DND-41 (cell line): ENCODE results near the gene KLHL4.

ENCODE experiments used
- ATAC-seq: fragments of 200-7000 bp; cut with Tn5 transposase; 3 replicates; pipeline ENCODE4 v1.9.1; 2021; ENCODE audit warnings: low read depth; ENCODE audit not compliant: insufficient read depth
- DNase-seq: peaks from one replicate; pipeline ENCODE4 v3.0.0-alpha.2; 2020
- H2AFZ ChIP-seq: 2 replicates; pipeline ENCODE4 v1.6.0; 2012; ENCODE audit warnings: low read depth, low read length
- H3K27ac ChIP-seq: 2 replicates; pipeline ENCODE4 v1.5.1; 2012; ENCODE audit warnings: low read length, inconsistent platforms
- H3K27me3 ChIP-seq: fragments of 200-600 bp; sonication (generic); 2 replicates; pipeline ENCODE4 v1.6.0; 2012; ENCODE audit warnings: low read length, mild to moderate bottlenecking, inconsistent platforms; ENCODE audit not compliant: insufficient read depth, poor library complexity
- H3K36me3 ChIP-seq: 2 replicates; pipeline ENCODE4 v1.5.1; 2012; ENCODE audit warnings: low read length, inconsistent platforms; ENCODE audit not compliant: insufficient read depth
- H3K4me1 ChIP-seq: 2 replicates; pipeline ENCODE4 v1.5.1; 2012; ENCODE audit warnings: mild to moderate bottlenecking, low read length; ENCODE audit not compliant: insufficient read depth
- H3K4me2 ChIP-seq: 2 replicates; pipeline ENCODE4 v1.6.0; 2012; ENCODE audit warnings: mild to moderate bottlenecking, moderate library complexity, low read length, inconsistent platforms; ENCODE audit not compliant: insufficient read depth
- H3K4me3 ChIP-seq, 2 experiments: fragments of 200-600 bp in 1 of 2; shearing (Covaris generic) in 1 of 2; 2 replicates each; pipeline ENCODE4 v1.5.1; 2012 to 2016; ENCODE audit warnings: inconsistent platforms in 2 of 2, low read length in 2 of 2, mild to moderate bottlenecking in 2 of 2, low read depth in 1 of 2, moderate library complexity in 1 of 2
- H3K79me2 ChIP-seq: 2 replicates; pipeline ENCODE4 v1.6.0; 2012; ENCODE audit warnings: low read length, inconsistent platforms; ENCODE audit not compliant: insufficient read depth
- H3K9ac ChIP-seq: 2 replicates; pipeline ENCODE4 v1.6.0; 2012; ENCODE audit warnings: low read depth, mild to moderate bottlenecking, inconsistent platforms, low read length, moderate library complexity
- H3K9me3 ChIP-seq: 2 replicates; pipeline ENCODE4 v1.5.1; 2012; ENCODE audit warnings: low read length, moderate library complexity, mild to moderate bottlenecking, inconsistent platforms; ENCODE audit not compliant: insufficient read depth, severe bottlenecking
- H4K20me1 ChIP-seq: 2 replicates; pipeline ENCODE4 v1.6.0; 2012; ENCODE audit warnings: low read length; ENCODE audit not compliant: insufficient read depth
- EZH2 ChIP-seq: IDR thresholded peaks from 3 replicates; pipeline ENCODE4 v1.6.1; 2012; ENCODE audit warnings: borderline replicate concordance, low read depth, mild to moderate bottlenecking, moderate library complexity, low read length, inconsistent platforms; ENCODE audit not compliant: severe bottlenecking
- TF ChIP-seq, protein P1 (sequence below): IDR thresholded peaks from 2 replicates; pipeline ENCODE4 v1.5.1; 2012; ENCODE audit warnings: borderline replicate concordance, low read length, moderate library complexity, mild to moderate bottlenecking; ENCODE audit not compliant: poor library complexity, severe bottlenecking; ENCODE audit errors: extremely low read depth

KLHL4 gene

DNA sequence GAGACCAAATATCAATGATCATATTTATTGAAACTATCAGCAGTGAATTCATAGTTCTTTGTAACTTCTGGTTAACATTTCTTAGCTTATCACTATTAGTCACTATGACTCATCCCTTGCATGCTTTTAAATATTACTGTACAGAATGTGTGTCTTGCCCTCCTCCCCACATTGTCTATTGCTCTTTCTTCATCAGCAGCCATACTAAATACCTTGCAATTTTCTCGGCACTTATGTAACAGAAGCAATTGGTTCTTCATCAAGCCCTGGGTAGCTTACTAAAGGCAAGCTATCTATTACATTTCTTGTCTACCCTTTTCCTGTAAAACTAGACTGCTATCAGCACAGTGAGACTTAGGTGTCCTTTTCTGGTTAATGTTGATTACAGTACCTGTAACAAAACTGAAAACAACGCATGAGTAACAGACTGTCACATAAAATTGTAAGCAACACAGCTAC is 8.2 kb downstream of the KLHL4 start:
- TF ChIP-seq EZH2: no peak
- TF ChIP-seq, protein P1, sequence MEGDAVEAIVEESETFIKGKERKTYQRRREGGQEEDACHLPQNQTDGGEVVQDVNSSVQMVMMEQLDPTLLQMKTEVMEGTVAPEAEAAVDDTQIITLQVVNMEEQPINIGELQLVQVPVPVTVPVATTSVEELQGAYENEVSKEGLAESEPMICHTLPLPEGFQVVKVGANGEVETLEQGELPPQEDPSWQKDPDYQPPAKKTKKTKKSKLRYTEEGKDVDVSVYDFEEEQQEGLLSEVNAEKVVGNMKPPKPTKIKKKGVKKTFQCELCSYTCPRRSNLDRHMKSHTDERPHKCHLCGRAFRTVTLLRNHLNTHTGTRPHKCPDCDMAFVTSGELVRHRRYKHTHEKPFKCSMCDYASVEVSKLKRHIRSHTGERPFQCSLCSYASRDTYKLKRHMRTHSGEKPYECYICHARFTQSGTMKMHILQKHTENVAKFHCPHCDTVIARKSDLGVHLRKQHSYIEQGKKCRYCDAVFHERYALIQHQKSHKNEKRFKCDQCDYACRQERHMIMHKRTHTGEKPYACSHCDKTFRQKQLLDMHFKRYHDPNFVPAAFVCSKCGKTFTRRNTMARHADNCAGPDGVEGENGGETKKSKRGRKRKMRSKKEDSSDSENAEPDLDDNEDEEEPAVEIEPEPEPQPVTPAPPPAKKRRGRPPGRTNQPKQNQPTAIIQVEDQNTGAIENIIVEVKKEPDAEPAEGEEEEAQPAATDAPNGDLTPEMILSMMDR: no peak
- Histone ChIP-seq H3K27me3 (no peaks in the 10 kb centered on the region), H2AFZ (no peak overlapping the region), H3K4me2 (no peak overlapping the region), H3K9ac (no peak overlapping the region), H3K4me1 (no peaks in the 10 kb centered on the region), H3K4me3 (no peak overlapping the region), H3K79me2 (peaks cover 11% of the 10 kb centered on the region; the same call in 1 of the 2 replicates), H3K9me3 (no peaks in the 10 kb centered on the region), H3K36me3 (no peaks in the 10 kb centered on the region), H4K20me1 (no peaks in the 10 kb centered on the region), H3K27ac (no peak overlapping the region)
- DNase-seq: no peak
- ATAC-seq: no peak

DNA sequence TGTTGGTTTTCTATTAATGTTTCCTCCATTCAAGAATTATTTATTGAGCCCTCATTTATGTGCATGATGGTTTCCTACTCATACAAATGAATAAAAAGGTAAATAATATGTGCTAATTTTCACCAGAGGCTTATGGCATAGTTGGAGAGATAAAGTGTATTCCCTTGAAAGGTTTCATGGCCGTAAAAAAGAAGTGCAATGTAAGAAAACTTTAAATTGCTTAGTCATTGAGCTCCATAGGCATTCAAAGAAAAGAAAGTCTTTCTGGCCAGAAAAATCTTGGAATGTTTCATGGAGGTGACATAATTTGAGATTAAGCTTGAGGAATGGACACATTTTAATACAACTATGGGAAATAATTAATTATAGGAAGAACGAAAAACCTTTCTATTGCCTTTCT is 8.7 kb downstream of the KLHL4 start:
- H3K27me3 ChIP-seq: no peaks in the 10 kb centered on the region
- H3K27ac ChIP-seq: no peak overlapping the region
- no peaks in the 10 kb centered on the region for H3K9me3 ChIP-seq
- ATAC-seq (no peak), DNase-seq (no peak)
- H4K20me1 ChIP-seq: no peaks in the 10 kb centered on the region
- no peak overlapping the region for H3K4me2 ChIP-seq
- H3K9ac ChIP-seq: no peak overlapping the region
- no peak for TF ChIP-seq EZH2
- TF ChIP-seq, protein P1: no peak
- H3K36me3 ChIP-seq: no peaks in the 10 kb centered on the region
- H2AFZ ChIP-seq: no peak overlapping the region
- H3K4me1 ChIP-seq: no peaks in the 10 kb centered on the region
- H3K79me2 ChIP-seq: peaks cover 8% of the 10 kb centered on the region; the same call in 1 of the 2 replicates
- no peak overlapping the region for H3K4me3 ChIP-seq

DNA sequence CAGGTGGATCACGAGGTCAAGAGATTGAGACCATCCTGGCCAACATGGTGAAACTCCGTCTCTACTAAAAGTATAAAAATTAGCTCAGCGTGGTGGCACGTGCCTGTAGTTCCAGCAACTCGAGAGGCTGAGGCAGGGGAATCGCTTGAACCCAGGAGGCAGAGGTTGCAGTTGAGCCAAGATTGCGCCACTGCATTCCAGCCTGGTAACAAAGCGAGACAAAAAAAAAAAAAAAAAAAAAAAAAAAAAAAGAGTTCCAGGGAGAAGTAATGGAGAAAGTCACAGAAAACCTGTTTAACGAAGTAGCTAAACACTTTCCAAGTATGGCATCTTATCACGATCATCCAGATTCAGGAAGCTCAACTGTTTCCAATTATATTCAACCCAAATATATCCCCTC is 10.9 kb downstream of the KLHL4 start:
- no peaks in the 10 kb centered on the region; the same call in 1 of the 2 replicates for H3K79me2 ChIP-seq
- no peak overlapping the region for H3K4me2 ChIP-seq
- H3K4me3 ChIP-seq: no peak overlapping the region
- H3K27ac ChIP-seq: no peak overlapping the region
- H3K4me1 ChIP-seq: no peaks in the 10 kb centered on the region
- TF ChIP-seq, protein P1: no peak
- TF ChIP-seq EZH2: no peak
- no peaks in the 10 kb centered on the region for H3K36me3 ChIP-seq
- H2AFZ ChIP-seq: no peak overlapping the region
- ATAC-seq: no peak
- no peak overlapping the region for H3K9ac ChIP-seq
- H4K20me1 ChIP-seq: no peaks in the 10 kb centered on the region
- DNase-seq: no peak
- no peaks in the 10 kb centered on the region for H3K9me3 ChIP-seq
- H3K27me3 ChIP-seq: no peaks in the 10 kb centered on the region

DNA sequence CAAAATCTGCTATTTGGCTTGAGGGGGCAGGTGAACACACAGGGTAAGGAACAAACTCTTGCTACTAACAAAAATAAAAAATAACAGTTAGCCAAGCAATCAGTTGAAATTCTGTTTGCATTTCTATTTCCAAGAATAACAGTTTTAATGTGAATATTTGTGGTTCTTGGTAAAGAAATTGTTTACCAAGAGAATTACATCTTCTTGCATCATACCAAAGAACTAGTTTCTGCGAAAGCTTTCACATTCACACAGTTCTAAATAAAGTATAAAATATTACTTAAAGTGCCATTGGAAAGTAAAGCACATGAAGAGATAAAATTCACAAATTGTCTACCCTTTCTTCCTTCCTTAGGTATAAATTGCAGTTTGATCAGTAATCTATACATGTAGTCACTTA is 54.4 kb downstream of the KLHL4 start:
- Histone ChIP-seq H2AFZ (no peak overlapping the region), H3K27ac (no peak overlapping the region), H3K9me3 (no peaks in the 10 kb centered on the region), H3K4me2 (no peak overlapping the region), H3K9ac (no peak overlapping the region), H4K20me1 (no peaks in the 10 kb centered on the region), H3K4me1 (peaks cover 6% of the 10 kb centered on the region; the same call in 1 of the 2 replicates), H3K79me2 (no peaks in the 10 kb centered on the region), H3K36me3 (no peaks in the 10 kb centered on the region), H3K4me3 (no peak overlapping the region), H3K27me3 (no peaks in the 10 kb centered on the region)
- no peak for TF ChIP-seq EZH2
- TF ChIP-seq, protein P1: no peak
- DNase-seq: no peak
- no peak for ATAC-seq
